NB4 (cell line): ENCODE results near the gene PDZD2.

Experiments used
- POLR2A ChIP-seq: IDR thresholded peaks from 2 replicates; pipeline ENCODE4 v1.6.1; 2011; ENCODE audit warnings: mild to moderate bottlenecking; ENCODE audit not compliant: insufficient read length; ENCODE audit errors: extremely low read depth
- TF ChIP-seq, protein P1 (sequence below): IDR thresholded peaks from one replicate; pipeline ENCODE4 v1.5.1; 2012; ENCODE audit warnings: low read depth, low read length
- TF ChIP-seq, protein P2 (sequence below): IDR thresholded peaks from 2 replicates; pipeline ENCODE4 v1.6.1; 2011; ENCODE audit warnings: low read depth, low read length

DNA sequence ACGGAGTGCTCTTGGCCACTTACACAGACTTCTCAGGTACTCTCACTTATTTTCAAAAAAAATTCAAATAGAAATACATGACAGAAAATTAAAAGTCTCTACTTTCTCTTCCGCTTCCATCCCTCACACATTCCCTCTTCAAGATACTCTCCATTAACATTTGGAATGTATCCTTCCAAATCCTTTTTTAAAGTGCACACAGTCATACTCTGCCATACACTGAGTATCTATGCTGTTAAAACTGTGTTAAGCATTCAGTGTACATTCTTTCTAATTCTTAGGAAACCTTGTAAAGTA is 519.7 kb downstream of the PDZD2 start:
- TF ChIP-seq, protein P1, sequence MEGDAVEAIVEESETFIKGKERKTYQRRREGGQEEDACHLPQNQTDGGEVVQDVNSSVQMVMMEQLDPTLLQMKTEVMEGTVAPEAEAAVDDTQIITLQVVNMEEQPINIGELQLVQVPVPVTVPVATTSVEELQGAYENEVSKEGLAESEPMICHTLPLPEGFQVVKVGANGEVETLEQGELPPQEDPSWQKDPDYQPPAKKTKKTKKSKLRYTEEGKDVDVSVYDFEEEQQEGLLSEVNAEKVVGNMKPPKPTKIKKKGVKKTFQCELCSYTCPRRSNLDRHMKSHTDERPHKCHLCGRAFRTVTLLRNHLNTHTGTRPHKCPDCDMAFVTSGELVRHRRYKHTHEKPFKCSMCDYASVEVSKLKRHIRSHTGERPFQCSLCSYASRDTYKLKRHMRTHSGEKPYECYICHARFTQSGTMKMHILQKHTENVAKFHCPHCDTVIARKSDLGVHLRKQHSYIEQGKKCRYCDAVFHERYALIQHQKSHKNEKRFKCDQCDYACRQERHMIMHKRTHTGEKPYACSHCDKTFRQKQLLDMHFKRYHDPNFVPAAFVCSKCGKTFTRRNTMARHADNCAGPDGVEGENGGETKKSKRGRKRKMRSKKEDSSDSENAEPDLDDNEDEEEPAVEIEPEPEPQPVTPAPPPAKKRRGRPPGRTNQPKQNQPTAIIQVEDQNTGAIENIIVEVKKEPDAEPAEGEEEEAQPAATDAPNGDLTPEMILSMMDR: no peak
- TF ChIP-seq POLR2A: no peak
- TF ChIP-seq, protein P2, sequence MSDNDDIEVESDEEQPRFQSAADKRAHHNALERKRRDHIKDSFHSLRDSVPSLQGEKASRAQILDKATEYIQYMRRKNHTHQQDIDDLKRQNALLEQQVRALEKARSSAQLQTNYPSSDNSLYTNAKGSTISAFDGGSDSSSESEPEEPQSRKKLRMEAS: no peak
